Loucy (cell line): ENCODE results near the gene LRRTM4.
"Not testable (repeated sequence)": the region's sequence is repeated elsewhere in the genome, so short reads cannot be mapped to it uniquely, and the experiment has no call there.

Experiments
- H2AFZ ChIP-seq: fragments of 200-600 bp; sonication (generic); 2 replicates; pipeline ENCODE4 v1.6.0; 2016; ENCODE audit warnings: antibody characterized with exemption, mild to moderate bottlenecking, low read length, moderate library complexity
- H3F3A ChIP-seq: fragments of 200-600 bp; 2 replicates; pipeline ENCODE4 v1.6.0; 2016; ENCODE audit warnings: antibody characterized with exemption, low read depth, mild to moderate bottlenecking
- H3K27me3 ChIP-seq: fragments of 200-600 bp; sonication (generic); 2 replicates; pipeline ENCODE4 v1.6.1; 2014; ENCODE audit warnings: low read length, mild to moderate bottlenecking; ENCODE audit not compliant: insufficient read depth, poor library complexity, severe bottlenecking
- H3K36me3 ChIP-seq: fragments of 200-600 bp; sonication (generic); 2 replicates; pipeline ENCODE4 v1.6.1; 2016; ENCODE audit warnings: low read length; ENCODE audit not compliant: insufficient read depth
- H3K4me1 ChIP-seq: fragments of 200-600 bp; sonication (generic); 2 replicates; pipeline ENCODE4 v1.5.1; 2014; ENCODE audit warnings: low read length, mild to moderate bottlenecking; ENCODE audit not compliant: insufficient read depth, poor library complexity, severe bottlenecking
- H3K4me2 ChIP-seq: fragments of 200-600 bp; sonication (generic); 2 replicates; pipeline ENCODE4 v1.6.0; 2014; ENCODE audit warnings: antibody characterized with exemption, low read length, low read depth, mild to moderate bottlenecking; ENCODE audit not compliant: poor library complexity, severe bottlenecking
- H3K4me3 ChIP-seq: fragments of 200-600 bp; sonication (generic); 2 replicates; pipeline ENCODE4 v1.5.1; 2014; ENCODE audit warnings: low read length, mild to moderate bottlenecking, mixed read lengths; ENCODE audit not compliant: poor library complexity, severe bottlenecking
- H3K79me2 ChIP-seq: fragments of 200-600 bp; sonication (generic); 2 replicates; pipeline ENCODE4 v1.6.1; 2014; ENCODE audit warnings: low read length; ENCODE audit not compliant: insufficient read depth
- H3K9ac ChIP-seq: fragments of 200-600 bp; sonication (generic); 2 replicates; pipeline ENCODE4 v1.6.0; 2014; ENCODE audit warnings: mild to moderate bottlenecking, low read depth, low read length, moderate library complexity; ENCODE audit not compliant: poor library complexity, severe bottlenecking
- H3K9me2 ChIP-seq: fragments of 200-600 bp; sonication (generic); replicated peaks from 2 replicates; pipeline ENCODE4 v1.6.1; 2016; ENCODE audit warnings: low read depth, low read length, mixed read lengths
- H3K9me3 ChIP-seq: fragments of 200-600 bp; sonication (generic); 2 replicates; pipeline ENCODE4 v1.6.1; 2014; ENCODE audit warnings: mild to moderate bottlenecking, antibody characterized with exemption, low read length, low read depth; ENCODE audit not compliant: insufficient read depth
- H4K20me1 ChIP-seq: fragments of 200-600 bp; sonication (generic); 2 replicates; pipeline ENCODE4 v1.6.0; 2014; ENCODE audit warnings: antibody characterized with exemption, low read length, mild to moderate bottlenecking; ENCODE audit not compliant: insufficient read depth, poor library complexity, severe bottlenecking
- EZH2phosphoT487 ChIP-seq: fragments of 200-600 bp; IDR thresholded peaks from 2 replicates; pipeline ENCODE4 v1.6.1; 2018; ENCODE audit warnings: antibody characterized with exemption, mild to moderate bottlenecking, moderate library complexity, borderline replicate concordance
- TF ChIP-seq, protein P1 (sequence below): fragments of 200-600 bp; sonication (generic); conservative IDR thresholded peaks from 2 replicates; pipeline ENCODE4 v1.5.1; 2014; ENCODE audit warnings: mild to moderate bottlenecking, antibody characterized with exemption, low read length

Gene LRRTM4

DNA sequence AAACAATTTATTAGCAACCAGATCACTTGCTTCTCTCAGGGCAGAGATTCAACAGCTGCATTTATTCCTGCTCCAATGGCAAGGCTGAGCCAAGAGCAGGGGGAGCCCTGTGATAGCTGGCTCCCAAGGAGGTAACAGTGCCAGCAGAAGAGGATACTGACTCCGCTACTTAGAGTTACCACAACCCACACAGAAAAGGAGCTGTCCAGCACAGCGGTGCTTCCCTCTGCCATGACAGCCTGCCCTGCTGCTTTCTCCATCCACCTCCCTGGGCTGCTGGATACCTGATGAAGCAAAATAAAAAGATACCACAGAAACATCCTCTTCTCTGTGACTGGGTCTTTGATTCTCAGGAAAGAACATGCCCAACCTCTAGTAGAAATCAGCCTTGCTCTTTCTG lies 467.2 kb downstream of the LRRTM4 start:
- Histone ChIP-seq H4K20me1 (no peaks in the 10 kb centered on the region), H3K4me3 (no peak overlapping the region), H3F3A (no peaks in the 10 kb centered on the region), H3K36me3 (no peaks in the 10 kb centered on the region), H2AFZ (no peak overlapping the region), H3K9me2 (no peaks in the 10 kb centered on the region), H3K4me1 (no peaks in the 10 kb centered on the region), H3K27me3 (no peaks in the 10 kb centered on the region), H3K9me3 (no peaks in the 10 kb centered on the region), H3K9ac (no peak overlapping the region), H3K79me2 (no peaks in the 10 kb centered on the region), H3K4me2 (no peak overlapping the region)
- TF ChIP-seq EZH2phosphoT487: no peak
- TF ChIP-seq, protein P1, sequence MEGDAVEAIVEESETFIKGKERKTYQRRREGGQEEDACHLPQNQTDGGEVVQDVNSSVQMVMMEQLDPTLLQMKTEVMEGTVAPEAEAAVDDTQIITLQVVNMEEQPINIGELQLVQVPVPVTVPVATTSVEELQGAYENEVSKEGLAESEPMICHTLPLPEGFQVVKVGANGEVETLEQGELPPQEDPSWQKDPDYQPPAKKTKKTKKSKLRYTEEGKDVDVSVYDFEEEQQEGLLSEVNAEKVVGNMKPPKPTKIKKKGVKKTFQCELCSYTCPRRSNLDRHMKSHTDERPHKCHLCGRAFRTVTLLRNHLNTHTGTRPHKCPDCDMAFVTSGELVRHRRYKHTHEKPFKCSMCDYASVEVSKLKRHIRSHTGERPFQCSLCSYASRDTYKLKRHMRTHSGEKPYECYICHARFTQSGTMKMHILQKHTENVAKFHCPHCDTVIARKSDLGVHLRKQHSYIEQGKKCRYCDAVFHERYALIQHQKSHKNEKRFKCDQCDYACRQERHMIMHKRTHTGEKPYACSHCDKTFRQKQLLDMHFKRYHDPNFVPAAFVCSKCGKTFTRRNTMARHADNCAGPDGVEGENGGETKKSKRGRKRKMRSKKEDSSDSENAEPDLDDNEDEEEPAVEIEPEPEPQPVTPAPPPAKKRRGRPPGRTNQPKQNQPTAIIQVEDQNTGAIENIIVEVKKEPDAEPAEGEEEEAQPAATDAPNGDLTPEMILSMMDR: no peak

DNA sequence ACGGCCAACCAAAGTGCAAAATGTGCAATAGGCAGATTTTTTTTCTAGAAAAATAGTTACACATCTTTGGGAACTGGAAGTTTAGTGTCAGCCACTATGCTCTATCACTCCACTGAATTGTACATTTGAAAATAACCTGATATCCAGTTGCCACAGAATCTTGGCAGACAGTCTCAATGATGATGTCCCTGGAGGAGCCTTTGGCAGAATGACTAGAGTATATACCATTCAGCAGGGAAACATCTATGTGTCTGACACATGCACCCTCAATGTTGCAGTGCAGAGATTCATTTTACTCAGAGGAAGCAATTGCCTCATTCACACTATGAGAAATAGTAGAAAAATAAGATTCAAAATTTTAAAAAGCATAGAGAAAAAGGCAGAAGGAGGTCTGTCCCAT lies 475.8 kb downstream of the LRRTM4 start:
- Histone ChIP-seq H3K4me1 (no peaks in the 10 kb centered on the region), H4K20me1 (no peaks in the 10 kb centered on the region), H3K27me3 (no peaks in the 10 kb centered on the region), H3K4me2 (no peak overlapping the region), H3F3A (no peaks in the 10 kb centered on the region), H3K4me3 (no peak overlapping the region), H2AFZ (no peak overlapping the region), H3K9ac (no peak overlapping the region), H3K36me3 (no peaks in the 10 kb centered on the region), H3K9me2 (no peaks in the 10 kb centered on the region), H3K9me3 (no peaks in the 10 kb centered on the region), H3K79me2 (no peaks in the 10 kb centered on the region)
- no peak for TF ChIP-seq EZH2phosphoT487
- TF ChIP-seq, protein P1: no peak

DNA sequence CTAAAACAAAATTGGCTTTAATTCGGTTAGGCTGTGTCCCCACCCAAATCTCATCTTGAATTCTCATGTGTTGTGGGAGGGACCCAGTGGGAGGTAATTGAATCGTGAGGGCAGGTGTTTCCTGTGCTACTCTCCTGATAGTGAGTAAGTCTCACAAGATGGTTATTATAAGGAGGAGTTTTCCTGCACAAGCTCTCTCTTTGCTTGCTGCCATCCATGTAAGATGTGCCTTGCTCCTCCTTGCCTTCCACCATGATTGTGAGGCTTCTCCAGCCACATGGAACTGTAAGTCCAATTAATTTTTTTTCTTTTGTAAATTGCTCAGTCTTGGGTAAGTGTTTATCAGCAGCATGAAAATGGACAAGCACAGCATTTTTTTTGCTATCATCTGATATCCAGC lies 476.7 kb downstream of the LRRTM4 start:
- H3K4me3 ChIP-seq, H3K79me2 ChIP-seq, H2AFZ ChIP-seq: not testable (repeated sequence)

DNA sequence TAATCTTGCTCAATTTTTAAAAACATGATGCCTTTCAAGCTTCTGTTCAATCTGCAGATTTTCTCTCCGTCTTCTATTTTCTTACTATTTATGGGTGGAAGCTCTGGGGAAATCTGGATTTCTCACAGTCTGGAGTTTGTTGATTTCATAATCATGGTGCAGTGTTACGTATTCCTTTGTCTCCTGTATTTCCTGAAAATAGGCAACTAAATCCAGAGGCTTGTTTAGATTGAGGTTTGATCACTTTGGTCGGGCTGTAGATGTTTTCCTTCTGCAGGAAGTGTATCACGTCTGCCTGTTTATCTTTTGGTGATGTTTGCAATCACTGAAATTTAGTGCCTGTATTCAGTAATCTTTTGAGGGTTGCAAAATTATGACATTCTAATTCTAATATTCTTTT lies 487.7 kb downstream of the LRRTM4 start:
- Histone ChIP-seq H3K36me3 (no peaks in the 10 kb centered on the region), H3K4me2 (no peak overlapping the region)
- TF ChIP-seq EZH2phosphoT487: no peak
- TF ChIP-seq, protein P1: no peak

More for the DNA sequence above, 476.7 kb downstream of the LRRTM4 start:
- not testable (repeated sequence) for H3K4me1 ChIP-seq, H3F3A ChIP-seq, H3K9ac ChIP-seq, H3K27me3 ChIP-seq, H3K36me3 ChIP-seq, H3K9me2 ChIP-seq, H3K4me2 ChIP-seq, H4K20me1 ChIP-seq, H3K9me3 ChIP-seq

DNA sequence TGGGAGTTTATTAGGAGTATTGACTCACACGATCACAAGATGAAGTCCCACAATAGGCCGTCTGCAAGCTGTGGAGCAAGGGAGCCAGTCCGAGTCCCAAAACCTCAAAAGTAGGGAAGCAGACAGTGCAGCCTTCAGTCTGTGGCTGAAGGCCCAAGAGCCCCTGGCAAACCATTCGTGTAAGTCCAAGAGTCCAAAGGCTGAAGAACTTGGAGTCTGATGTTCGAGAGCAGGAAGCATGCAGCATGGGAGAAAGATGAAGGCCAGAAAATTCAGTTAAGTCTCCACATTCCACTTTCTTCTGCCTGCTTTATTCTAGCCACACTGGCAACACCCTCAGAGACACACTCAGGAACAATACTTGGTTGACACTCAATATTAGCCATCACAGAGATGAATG lies 492.9 kb downstream of the LRRTM4 start:
- not testable (repeated sequence) for H2AFZ ChIP-seq, H3F3A ChIP-seq, H3K4me1 ChIP-seq, H3K9me2 ChIP-seq, H3K27me3 ChIP-seq, H3K36me3 ChIP-seq, H3K4me2 ChIP-seq, H4K20me1 ChIP-seq, H3K9ac ChIP-seq, H3K4me3 ChIP-seq, H3K9me3 ChIP-seq, H3K79me2 ChIP-seq

More for the DNA sequence above, 487.7 kb downstream of the LRRTM4 start:
- no peak overlapping the region for H3K4me3 ChIP-seq
- no peaks in the 10 kb centered on the region for H3K9me2 ChIP-seq
- no peaks in the 10 kb centered on the region for H3K4me1 ChIP-seq
- no peaks in the 10 kb centered on the region for H3K79me2 ChIP-seq
- no peaks in the 10 kb centered on the region for H4K20me1 ChIP-seq
- H3K9ac ChIP-seq: no peak overlapping the region
- no peaks in the 10 kb centered on the region for H3K27me3 ChIP-seq
- H3K9me3 ChIP-seq: no peaks in the 10 kb centered on the region
- H3F3A ChIP-seq: no peaks in the 10 kb centered on the region
- no peak overlapping the region for H2AFZ ChIP-seq
